Brain microvascular endothelial cell (primary cell): Measurements from ENCODE around the gene GNAT1.
"Not testable (repeated sequence)": the region's sequence is repeated elsewhere in the genome, so short reads cannot be mapped to it uniquely, and the experiment has no call there.

ENCODE experiments used
- DNase-seq: peaks from one replicate; pipeline ENCODE4 v3.0.0-alpha.2; 2020
- H3K27ac ChIP-seq: fragments of 250-450 bp; sonication (Bioruptor Pico); 2 replicates; pipeline ENCODE4 v1.5.1; 2020; ENCODE audit warnings: mild to moderate bottlenecking, moderate library complexity
- H3K27me3 ChIP-seq: fragments of 250-450 bp; sonication (Bioruptor Pico); replicated peaks from 2 replicates; pipeline ENCODE4 v1.5.1; 2020; ENCODE audit warnings: mild to moderate bottlenecking
- H3K36me3 ChIP-seq: fragments of 250-450 bp; sonication (Bioruptor Pico); replicated peaks from 2 replicates; pipeline ENCODE4 v1.5.1; 2020; ENCODE audit warnings: mild to moderate bottlenecking
- H3K4me3 ChIP-seq: 2 replicates; pipeline ENCODE4 v1.5.1; 2011; ENCODE audit warnings: low read depth, mild to moderate bottlenecking, control low read depth, low read length, moderate library complexity
- CTCF ChIP-seq: IDR thresholded peaks from 2 replicates; pipeline ENCODE4 v1.5.1; 2011; ENCODE audit warnings: low read depth, mild to moderate bottlenecking, moderate library complexity, low read length, control low read depth, inconsistent platforms; ENCODE audit errors: missing control alignments
- in situ Hi-C: cut with HindIII; loops from 2 replicates; pipeline ENCODE4 v1.10.0; 2017; ENCODE audit warnings: low sequenced_read_pairs, low pct_ligation_motif_present

Gene GNAT1

DNA sequence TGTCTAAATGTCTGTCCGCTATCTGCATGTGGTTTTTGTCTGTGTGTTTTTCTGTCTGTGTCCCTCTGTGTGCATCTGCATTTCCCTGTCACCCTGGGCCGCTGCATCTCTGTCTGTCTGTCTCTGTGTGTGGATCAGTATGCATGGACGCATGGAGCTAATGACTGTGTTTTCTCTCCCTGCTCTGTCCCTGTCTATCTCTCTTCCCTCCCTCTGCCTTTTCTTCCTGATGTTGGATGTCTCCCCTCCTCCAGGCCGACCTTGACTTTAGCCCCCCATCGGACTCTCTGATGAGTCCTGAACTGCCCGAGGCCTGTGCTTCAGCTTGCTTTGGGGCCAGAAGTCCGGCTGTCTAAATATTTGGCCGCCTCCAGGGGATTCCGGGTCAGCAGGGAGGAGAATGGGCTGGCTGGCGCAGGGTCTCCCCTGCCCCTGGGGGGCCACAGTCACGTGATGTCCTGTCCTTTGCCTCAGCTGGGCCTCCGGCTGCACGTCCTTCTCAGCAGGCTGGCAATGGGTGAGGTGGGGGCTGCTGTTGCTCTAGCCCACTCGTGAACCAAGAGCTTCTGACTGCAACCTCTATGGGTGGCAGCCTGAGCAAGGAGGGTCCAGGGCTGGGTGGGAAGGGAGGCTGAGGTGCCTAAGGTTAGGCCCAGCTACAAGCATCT, 17.4 kb downstream of the GNAT1 start:
- Histone ChIP-seq H3K36me3 (no peaks in the 10 kb centered on the region), H3K27ac (no peak overlapping the region), H3K4me3 (no peak overlapping the region), H3K27me3 (peaks cover 20% of the 10 kb centered on the region)
- in situ Hi-C loops, result no loop called here
- no peak for DNase-seq
- TF ChIP-seq CTCF, result no peak

DNA sequence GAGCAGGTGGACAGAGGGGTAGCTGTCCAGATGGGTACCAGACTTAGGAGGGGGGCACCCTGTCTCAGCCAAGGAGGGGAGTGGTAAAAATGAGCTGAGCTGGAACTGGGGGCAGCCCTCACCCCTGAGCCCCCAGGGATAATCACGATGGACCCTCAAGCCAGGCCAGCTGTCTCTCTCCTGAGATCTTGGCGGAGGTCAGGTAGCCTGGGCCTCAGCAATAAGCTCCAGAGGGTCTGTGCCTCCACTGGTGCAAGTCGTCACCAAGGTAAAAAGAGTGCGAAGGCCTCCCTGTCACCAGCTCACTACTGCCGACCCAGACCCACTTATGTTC, 18.7 kb downstream of the GNAT1 start:
- no peak for DNase-seq
- in situ Hi-C loops, result no loop called here
- Histone ChIP-seq H3K4me3 (no peak overlapping the region), H3K27me3 (peaks cover 10% of the 10 kb centered on the region), H3K27ac (no peak overlapping the region), H3K36me3 (no peaks in the 10 kb centered on the region)
- TF ChIP-seq CTCF, result no peak

GRCh38 chr3:50210510-50211367, 19.3 kb downstream of the GNAT1 start:
- Histone ChIP-seq H3K4me3 (no peak overlapping the region), H3K27ac (no peak overlapping the region), H3K36me3 (no peaks in the 10 kb centered on the region), H3K27me3 (peaks cover 4% of the 10 kb centered on the region)
- TF ChIP-seq CTCF, result no peak
- DNase-seq, result no peak
- in situ Hi-C loops, result no loop called here

GRCh38 chr3:50211368-50211717, 19.9 kb downstream of the GNAT1 start:
- DNase-seq, H3K4me3 ChIP-seq, in situ Hi-C loops, H3K27me3 ChIP-seq, H3K36me3 ChIP-seq, H3K27ac ChIP-seq: not testable (repeated sequence)

- in situ Hi-C loops, result no loop called here
- H3K27ac ChIP-seq, result no peak overlapping the region
- DNase-seq, result no peak
These were observed 20.5 kb downstream of the GNAT1 start for GRCh38 chr3:50211930-50212329.

More at GRCh38 chr3:50211930-50212329, 20.5 kb downstream of the GNAT1 start:
- Histone ChIP-seq H3K4me3 (no peak overlapping the region), H3K36me3 (no peaks in the 10 kb centered on the region), H3K27me3 (no peaks in the 10 kb centered on the region)
- no peak for TF ChIP-seq CTCF
